ENCODE measurements around the gene FAM13A. TPM values are rescaled to one million over a fixed set of nuclear protein-coding genes. Genes with fewer than 3 reads are reported as not detected.

Gene FAM13A
- total and polyA plus RNA-seq, 2 donors (not counting 1 experiment from before 2014, with no cell fraction given): 0.51 to 2.1 TPM

- Histone ChIP-seq H3K4me2 (replicated peaks; ENCODE audit: low read depth, low read length, poor library complexity, severe bottlenecking) (no peak overlapping the region), H3K4me3 (ENCODE audit: control extremely low read depth in 1 of 5, extremely low read depth in 1 of 5, insufficient read depth in 1 of 5, low read depth in 2 of 5, low read length in 4 of 5) (no peak overlapping the region), H3K4me1 (ENCODE audit: control insufficient read depth in 2 of 2, insufficient read depth in 2 of 2, low read length in 2 of 2) (no peaks in the 10 kb centered on the region), H4K20me1 (ENCODE audit: control insufficient read depth, insufficient read depth, low read length, poor library complexity, severe bottlenecking) (no peaks in the 10 kb centered on the region), H3K27me3 (replicated peaks in 1 of 4; ENCODE audit: control extremely low read depth in 1 of 4, control insufficient read depth in 3 of 4, insufficient read depth in 4 of 4, low read length in 3 of 4) (peaks cover 0 to 3% (median 0%) of the 10 kb centered on the region in 4 experiments), H3K27ac (ENCODE audit: low read length in 2 of 2) (no peak overlapping the region), H3K9ac (ENCODE audit: low read length) (no peak overlapping the region), H3K36me3 (replicated peaks in 1 of 2; ENCODE audit: control extremely low read depth in 1 of 2, control insufficient read depth in 1 of 2, extremely low read depth in 1 of 2, insufficient read depth in 2 of 2, low read length in 1 of 2) (no peaks in the 10 kb centered on the region), H2AFZ (ENCODE audit: insufficient read depth, low read depth, low read length, poor library complexity, severe bottlenecking) (no peak overlapping the region), H3K9me3 (ENCODE audit: control extremely low read depth in 1 of 3, control insufficient read depth in 2 of 3, insufficient read depth in 1 of 3, low read length in 2 of 3) (peaks cover 0 to 1% (median 0%) of the 10 kb centered on the region in 3 donors), H3K79me2 (ENCODE audit: control insufficient read depth, insufficient read depth, low read length) (no peaks in the 10 kb centered on the region)
- ChIA-PET POLR2A (no interaction called here), CTCF (no interaction called here)
- Mint-ChIP-seq H3K27ac (no peak overlapping the region), H3K4me3 (no peak overlapping the region), H3K9me3 (ENCODE audit: insufficient read depth) (no peaks in the 10 kb centered on the region), H3K4me1 (peaks cover 3% of the 10 kb centered on the region), H3K27me3 (peaks cover 6% of the 10 kb centered on the region)
- intact Hi-C loops (cut with micrococcal nuclease): no loop called here
- DNase-seq: no peak
- TF ChIP-seq CTCF (IDR thresholded peaks at IDR 0.05) (no peak), EZH2 (IDR thresholded peaks at IDR 0.05; ENCODE audit: borderline replicate concordance, insufficient read depth, low read depth, low read length, poor library complexity, severe bottlenecking) (no peak)
- ATAC-seq (ENCODE audit: low read depth): no peak
- no CpG with 5 or more reads among the region's 1 CpG for WGBS (ENCODE audit: insufficient coverage)
These were observed 128.1 kb downstream of the FAM13A start for GRCh38 chr4:88928852-88929251.

- Histone ChIP-seq H3K4me2 (replicated peaks; ENCODE audit: low read depth, low read length, poor library complexity, severe bottlenecking) (no peak overlapping the region), H3K9me3 (ENCODE audit: control extremely low read depth in 1 of 3, control insufficient read depth in 2 of 3, insufficient read depth in 1 of 3, low read length in 2 of 3) (peaks cover 0 to 1% (median 0%) of the 10 kb centered on the region in 3 donors), H3K27ac (ENCODE audit: low read length in 2 of 2) (no peak overlapping the region), H2AFZ (ENCODE audit: insufficient read depth, low read depth, low read length, poor library complexity, severe bottlenecking) (no peak overlapping the region), H3K4me3 (ENCODE audit: control extremely low read depth in 1 of 5, extremely low read depth in 1 of 5, insufficient read depth in 1 of 5, low read depth in 2 of 5, low read length in 4 of 5) (no peak overlapping the region), H3K27me3 (replicated peaks in 1 of 4; ENCODE audit: control extremely low read depth in 1 of 4, control insufficient read depth in 3 of 4, insufficient read depth in 4 of 4, low read length in 3 of 4) (peaks cover 0 to 3% (median 0%) of the 10 kb centered on the region in 4 experiments), H3K79me2 (ENCODE audit: control insufficient read depth, insufficient read depth, low read length) (no peaks in the 10 kb centered on the region), H3K9ac (ENCODE audit: low read length) (no peak overlapping the region), H3K36me3 (replicated peaks in 1 of 2; ENCODE audit: control extremely low read depth in 1 of 2, control insufficient read depth in 1 of 2, extremely low read depth in 1 of 2, insufficient read depth in 2 of 2, low read length in 1 of 2) (no peaks in the 10 kb centered on the region), H3K4me1 (ENCODE audit: control insufficient read depth in 2 of 2, insufficient read depth in 2 of 2, low read length in 2 of 2) (no peaks in the 10 kb centered on the region), H4K20me1 (ENCODE audit: control insufficient read depth, insufficient read depth, low read length, poor library complexity, severe bottlenecking) (no peaks in the 10 kb centered on the region)
- TF ChIP-seq CTCF (IDR thresholded peaks at IDR 0.05): no peak
- no peak for TF ChIP-seq EZH2 (IDR thresholded peaks at IDR 0.05; ENCODE audit: borderline replicate concordance, insufficient read depth, low read depth, low read length, poor library complexity, severe bottlenecking)
- Mint-ChIP-seq H3K27ac (no peak overlapping the region), H3K4me3 (no peak overlapping the region), H3K4me1 (peaks cover 3% of the 10 kb centered on the region), H3K9me3 (ENCODE audit: insufficient read depth) (no peaks in the 10 kb centered on the region), H3K27me3 (peaks cover 6% of the 10 kb centered on the region)
- ATAC-seq (ENCODE audit: low read depth) (no peak), DNase-seq (no peak)
- ChIA-PET POLR2A (no interaction called here), CTCF (no interaction called here)
- intact Hi-C loops (cut with micrococcal nuclease): no loop called here
These were observed 129.6 kb downstream of the FAM13A start for GRCh38 chr4:88927420-88927819.
